Activated CD8-positive, alpha-beta memory T cell treated with anti-CD3 and anti-CD28 coated beads for 48 hours (primary cell): ENCODE data around the gene DPEP3.
"Not testable (repeated sequence)": the region's sequence is repeated elsewhere in the genome, so short reads cannot be mapped to it uniquely, and the experiment has no call there.

Experiments used
- DNase-seq, 3 experiments: peaks; one replicate each; pipeline ENCODE4 v3.0.0-alpha.2; 2020; ENCODE audit warnings: low read depth in 2 of 3, low spot score in 2 of 3

DPEP3 gene

DNA sequence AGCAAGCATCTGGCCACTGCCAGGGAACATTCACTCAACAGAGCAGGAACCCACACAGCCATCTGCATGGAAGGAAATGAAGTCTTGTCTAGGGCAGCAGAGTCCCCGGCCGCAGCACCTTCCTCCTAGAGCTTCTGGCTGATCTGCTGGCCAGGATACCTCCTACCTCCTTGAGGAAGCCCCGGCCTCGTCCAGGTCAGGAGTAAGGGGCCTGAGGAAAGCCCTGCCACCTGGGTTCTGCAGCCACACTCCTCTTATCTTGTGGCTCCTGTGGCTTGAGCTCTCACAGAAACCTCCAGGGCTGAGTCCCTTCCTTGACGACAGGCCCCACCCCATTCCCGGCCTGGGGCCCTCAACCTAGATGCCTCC lies 13.7 kb upstream of the DPEP3 start:
- not testable (repeated sequence) for DNase-seq

DNA sequence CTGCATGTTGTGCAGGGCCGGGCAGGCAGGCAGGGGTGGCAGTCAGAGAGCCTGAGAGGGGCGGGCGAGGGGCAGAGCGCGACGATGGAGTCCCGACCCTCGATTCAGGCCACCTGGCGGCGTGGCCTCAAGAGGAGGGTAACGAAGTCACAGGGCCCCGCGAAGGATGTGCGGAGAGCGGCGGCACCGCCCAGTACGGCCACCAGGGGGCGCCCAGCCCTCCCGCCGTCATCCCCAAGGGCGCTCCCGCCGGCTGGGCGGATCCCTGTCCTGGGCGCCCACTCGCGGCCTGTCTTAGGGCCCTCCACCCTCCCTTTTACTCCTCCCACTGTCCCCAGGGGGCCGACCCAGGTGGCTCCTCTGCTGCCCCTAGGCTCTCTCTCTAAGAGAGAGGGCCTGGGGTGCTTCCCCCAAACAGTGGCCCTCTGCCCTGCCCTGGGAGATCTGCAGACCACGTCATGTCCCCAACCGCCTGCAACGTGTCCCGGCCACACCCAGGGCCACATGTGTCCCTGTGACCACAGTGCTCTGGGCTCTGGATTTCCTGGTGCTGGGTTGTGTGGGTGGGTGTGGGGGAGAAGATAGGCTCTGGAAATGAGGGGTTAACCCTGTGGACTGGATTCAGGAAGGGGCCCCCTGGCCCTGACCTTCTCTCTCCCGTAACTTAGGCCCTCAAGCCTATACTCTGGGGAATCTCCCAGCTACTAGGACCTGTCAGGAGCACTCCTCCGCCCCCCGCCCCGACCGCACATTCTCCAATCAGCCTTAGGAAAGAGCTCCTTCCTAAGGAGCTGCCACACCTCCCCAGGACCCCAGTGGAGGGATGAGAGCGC lies 13.1 kb upstream of the DPEP3 start:
- peak; percentile 76 to 81 (median 79) for DNase-seq

GRCh38 chr16:67992661-67993206 lies 12.4 kb upstream of the DPEP3 start:
- no peak for DNase-seq

DNA sequence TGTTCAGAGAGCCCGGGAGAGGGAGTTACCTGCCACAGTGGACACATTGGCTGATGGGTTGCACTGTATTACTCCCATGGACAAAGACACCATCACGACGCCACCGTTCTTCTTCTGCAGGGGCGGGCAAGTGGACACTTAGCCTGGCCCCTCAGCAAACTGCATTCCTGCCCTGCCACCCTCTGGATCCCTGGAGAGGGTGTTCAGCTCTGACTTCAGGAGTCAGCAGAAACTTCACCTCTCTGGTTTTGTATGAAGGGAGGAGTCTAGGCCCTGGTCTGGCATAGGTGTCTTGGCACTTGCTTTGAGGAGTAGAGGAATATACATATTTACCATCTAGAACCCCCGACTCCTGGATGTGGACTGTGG lies 9.7 kb upstream of the DPEP3 start:
- DNase-seq: no peak

GRCh38 chr16:67989322-67990017 lies 9.2 kb upstream of the DPEP3 start:
- DNase-seq: no peak

DNA sequence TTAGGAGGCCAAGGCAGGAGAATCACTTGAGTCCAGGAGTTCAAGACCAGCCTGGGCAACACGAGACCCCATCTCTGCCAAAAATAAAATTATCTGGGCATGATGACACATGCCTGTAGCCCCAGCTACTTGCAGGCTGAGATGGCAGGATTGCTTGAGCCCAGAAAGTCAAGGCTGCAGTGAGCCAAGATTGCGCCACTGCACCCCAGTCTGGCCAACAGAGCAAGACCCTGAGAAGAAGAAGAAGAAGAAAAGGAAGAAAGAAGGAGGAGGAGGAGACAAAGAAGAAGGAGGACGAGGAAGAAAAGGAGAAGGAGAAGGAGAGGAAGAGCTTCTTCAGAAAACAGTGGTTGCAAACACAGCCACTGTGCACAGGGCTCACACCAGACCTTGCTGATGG lies 8.4 kb upstream of the DPEP3 start:
- no peak for DNase-seq

GRCh38 chr16:67987460-67988160 lies 7.3 kb upstream of the DPEP3 start:
- DNase-seq: no peak

DNA sequence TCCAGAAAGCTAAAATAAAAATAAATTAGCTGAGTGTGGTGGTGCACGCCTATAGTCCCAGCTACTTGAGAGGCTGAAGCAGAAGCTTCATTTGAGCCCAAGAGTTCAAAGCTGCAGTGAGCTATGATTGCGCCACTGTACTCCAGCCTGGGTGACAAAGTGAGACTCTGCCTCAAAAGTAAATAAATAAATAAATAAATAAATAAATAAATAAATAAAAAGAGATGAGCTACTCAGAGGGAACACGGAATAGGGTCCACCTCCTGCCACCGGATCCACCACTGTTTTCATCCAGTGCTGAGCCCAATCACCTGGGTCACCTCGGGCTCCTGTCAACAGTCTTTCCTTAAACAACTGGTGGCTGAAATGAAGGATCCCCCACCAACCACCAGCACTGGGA lies 6.7 kb upstream of the DPEP3 start:
- no peak for DNase-seq

GRCh38 chr16:67982011-67982696 lies 1.9 kb upstream of the DPEP3 start:
- no peak for DNase-seq

- no peak for DNase-seq
Observed at GRCh38 chr16:67977469-67978227, 2.7 kb downstream of the DPEP3 start.

- DNase-seq: no peak
Observed at GRCh38 chr16:67977005-67977404, 3.3 kb downstream of the DPEP3 start.

- DNase-seq: no peak
Observed at GRCh38 chr16:67976205-67976604, 4.1 kb downstream of the DPEP3 start.

DNA sequence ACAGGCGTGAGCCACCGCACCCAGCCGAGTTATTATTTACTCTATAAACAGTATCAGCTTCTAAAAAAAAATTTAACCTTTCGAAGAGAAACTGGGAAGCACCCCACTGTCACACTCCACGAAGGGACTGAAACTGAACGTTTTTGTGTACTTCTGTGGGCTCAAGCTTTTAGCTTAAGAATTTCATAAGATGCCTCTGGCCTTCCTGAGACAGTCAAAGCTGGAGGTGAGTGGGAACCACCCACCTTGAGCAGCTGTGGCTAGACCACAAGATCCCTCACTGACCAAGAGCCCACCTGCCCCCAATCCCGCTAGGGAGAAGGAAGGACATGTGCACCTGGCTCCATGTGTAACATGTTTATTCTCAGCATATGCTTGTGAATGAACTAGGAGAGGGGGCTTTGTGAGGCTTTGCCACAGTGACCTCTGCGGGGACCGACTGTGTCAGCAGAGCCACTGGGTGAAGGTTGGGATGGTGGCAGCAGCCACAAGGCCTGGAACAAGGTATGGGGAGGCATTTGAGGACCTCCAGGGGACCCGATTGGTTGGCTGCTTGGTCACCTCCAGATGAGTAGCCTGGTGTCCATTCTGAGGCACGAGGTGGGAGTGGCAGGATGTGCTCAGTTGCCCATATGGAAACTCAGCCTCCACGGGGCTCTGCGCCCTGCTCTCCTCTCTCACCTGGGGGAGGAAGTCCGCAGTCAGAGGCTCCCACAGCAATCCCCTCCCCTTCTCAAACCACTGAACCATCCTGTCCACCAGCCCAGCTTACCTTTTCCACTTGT lies 4.8 kb downstream of the DPEP3 start:
- no peak for DNase-seq

DNA sequence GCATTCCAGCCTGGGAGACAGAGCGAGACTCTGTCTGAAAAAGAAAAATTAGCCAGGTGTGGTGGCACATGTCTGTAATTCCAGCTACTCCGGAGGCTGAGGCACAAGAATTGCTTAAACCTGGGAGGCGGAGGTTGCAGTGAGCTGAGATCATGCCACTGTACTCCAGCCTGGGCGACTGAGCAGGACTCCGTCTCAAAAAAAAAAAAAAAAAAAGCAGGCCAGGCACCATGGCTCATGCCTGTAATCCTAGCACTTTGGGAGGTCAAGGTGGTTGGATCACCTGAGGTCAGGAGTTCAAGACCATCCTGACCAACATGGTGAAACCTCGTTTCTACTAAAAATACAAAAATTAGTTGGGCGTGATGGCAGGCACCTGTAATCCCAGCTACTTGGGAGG lies 8.0 kb downstream of the DPEP3 start:
- not testable (repeated sequence) for DNase-seq

GRCh38 chr16:67971111-67971510 lies 9.2 kb downstream of the DPEP3 start:
- no peak for DNase-seq

- DNase-seq: no peak
Observed at GRCh38 chr16:67969254-67970039, 10.9 kb downstream of the DPEP3 start.

GRCh38 chr16:67968400-67969253 lies 11.7 kb downstream of the DPEP3 start, which contains the start of gene SLC12A4:
TSS of gene SLC12A4 (minus strand) at chr16:67968637. CDS start at chr16:67968553, 84 bp downstream.
- peak; percentile 81 to 87 (median 87) for DNase-seq

- DNase-seq: no peak
Observed at GRCh38 chr16:67967958-67968399, 12.3 kb downstream of the DPEP3 start.
